Sigmoid colon (tissue), 7 donors: ENCODE data around the gene CGB2. TPM values are rescaled to one million over a fixed set of nuclear protein-coding genes. Genes with fewer than 3 reads are reported as not detected.
"Not testable (repeated sequence)": the region's sequence is repeated elsewhere in the genome, so short reads cannot be mapped to it uniquely, and the experiment has no call there.

Experiments used
- DNase-seq: peaks from one replicate; pipeline ENCODE4 v3.0.0-alpha.2; 2019
- H3K27ac ChIP-seq, 4 donors: fragments of 200-600 bp; sonication (generic); one replicate each; pipeline ENCODE4 v1.5.1; 2016 to 2019; ENCODE audit warnings: mild to moderate bottlenecking in 1 of 4
- H3K27me3 ChIP-seq, 3 donors: fragments of 200-600 bp; sonication (generic); one replicate each; pipeline ENCODE4 v1.5.1; 2019; ENCODE audit warnings: mild to moderate bottlenecking in 1 of 3
- H3K36me3 ChIP-seq, 4 donors: fragments of 200-600 bp; sonication (generic); one replicate each; pipeline ENCODE4 v1.5.1; 2016 to 2019
- H3K4me1 ChIP-seq, 4 donors: fragments of 200-600 bp; sonication (generic); one replicate each; pipeline ENCODE4 v1.5.1; 2017 to 2019
- H3K4me3 ChIP-seq, 4 donors: fragments of 200-600 bp; sonication (generic); one replicate each; pipeline ENCODE4 v1.5.1; 2017 to 2019; ENCODE audit warnings: mild to moderate bottlenecking in 2 of 4, moderate library complexity in 1 of 4
- H3K9me3 ChIP-seq, 4 donors: fragments of 200-600 bp in 3 of 4; sonication (generic) in 3 of 4; one replicate each; pipeline versions ENCODE4 v1.5.1 to v1.6.1; 2013 to 2019
- CTCF ChIP-seq, 4 experiments: fragments of 450-650 bp in 3 of 4; fragments of 200-600 bp in 1 of 4; IDR thresholded peaks; one replicate each; pipeline ENCODE4 v1.5.1; 2016 to 2019; ENCODE audit warnings: antibody characterized with exemption in 4 of 4, mild to moderate bottlenecking in 3 of 4, moderate library complexity in 2 of 4
- EP300 ChIP-seq, 4 donors: sonication (generic); formaldehyde crosslinking; IDR thresholded peaks; one replicate each; pipeline ENCODE4 v1.6.1; 2017; ENCODE audit warnings: antibody characterized with exemption in 4 of 4
- POLR2A ChIP-seq, 2 donors: fragments of 450-650 bp; IDR thresholded peaks; one replicate each; pipeline ENCODE4 v1.6.1; 2016; ENCODE audit warnings: antibody characterized with exemption in 2 of 2, mild to moderate bottlenecking in 2 of 2, moderate library complexity in 2 of 2
- POLR2AphosphoS5 ChIP-seq, 4 donors: sonication (generic); formaldehyde crosslinking; IDR thresholded peaks; one replicate each; pipeline ENCODE4 v1.6.1; 2017; ENCODE audit warnings: antibody characterized with exemption in 4 of 4
- WGBS, 2 donors: extraction: QIAGEN DNeasy Blood & Tissue Kit; methylation state at CpG; one replicate each; pipeline ENCODE4 v1.1.7; 2013; 5-methylcytosine and 5-hydroxymethylcytosine counted together
- intact Hi-C: fragments of 100-400 bp; cut with DNase I; formaldehyde crosslinking; loops from one replicate; pipeline ENCODE4 v1.15.1; 2023
- polyA plus RNA-seq, 3 donors: library from polyadenylated mRNA; stranded (reverse); fragments of 200-250 nt; gene quantifications; one replicate each; pipeline ENCODE4 v1.2.3, GENCODE V29; 2013
- total RNA-seq, 4 donors: library from RNA; depleted of rRNA; stranded (reverse); fragments of >200 nt; gene quantifications; one replicate each; pipeline ENCODE4 v1.1.0, GENCODE V29; 2016
- donor health status: healthy with polysubstance abuse.
- donor health status: Bipolar disorder and iron deficiency.
- donor health status: healthy.

The CGB2 gene
- total and polyA plus RNA-seq, 7 donors = 3.0 TPM; not detected in 6

GRCh38 chr19:49014870-49015255 is 16.8 kb upstream of the CGB2 start:
- no peak for DNase-seq
- Histone ChIP-seq H3K27ac (no peak overlapping the region), H3K36me3 (peaks cover 11 to 57% (median 14%) of the 10 kb centered on the region in 4 donors), H3K27me3 (peaks cover 8 to 30% (median 24%) of the 10 kb centered on the region in 3 donors), H3K4me3 (no peak overlapping the region), H3K4me1 (peaks cover 0 to 25% (median 24%) of the 10 kb centered on the region in 4 donors), H3K9me3 (no peaks in the 10 kb centered on the region)
- 92 to 96% methylated on average over 18 of the region's 18 CpGs for WGBS, 2 donors
- no peak for TF ChIP-seq EP300 (IDR thresholded peaks at IDR 0.05)
- no peak for TF ChIP-seq POLR2AphosphoS5 (IDR thresholded peaks at IDR 0.05)
- no peak for TF ChIP-seq CTCF (IDR thresholded peaks at IDR 0.05)
- no peak for TF ChIP-seq POLR2A (IDR thresholded peaks at IDR 0.05)
- intact Hi-C loops = no loop called here

- no peak for TF ChIP-seq EP300 (IDR thresholded peaks at IDR 0.05)
- TF ChIP-seq POLR2A (IDR thresholded peaks at IDR 0.05) = no peak
- TF ChIP-seq CTCF (IDR thresholded peaks at IDR 0.05) = no peak
- TF ChIP-seq POLR2AphosphoS5 (IDR thresholded peaks at IDR 0.05) = no peak
- H3K4me3 ChIP-seq = no peak overlapping the region
- H3K27ac ChIP-seq = no peak overlapping the region
- H3K9me3 ChIP-seq = no peaks in the 10 kb centered on the region
- intact Hi-C loops = no loop called here
- peaks cover under 1 to 44% (median 11%) of the 10 kb centered on the region in 4 donors for H3K36me3 ChIP-seq
- peaks cover 0 to 25% (median 24%) of the 10 kb centered on the region in 4 donors for H3K4me1 ChIP-seq
- DNase-seq = no peak
- 93 to 97% methylated on average over 26 to 28 of the region's 29 CpGs for WGBS, 2 donors
- H3K27me3 ChIP-seq = peaks cover 8 to 43% (median 31%) of the 10 kb centered on the region in 3 donors
These were observed 15.4 kb upstream of the CGB2 start for GRCh38 chr19:49016067-49016839.

GRCh38 chr19:49017041-49017665 is 14.5 kb upstream of the CGB2 start, which contains the start of gene LHB:
Gene LHB (minus strand): TSS chr19:49017091. CDS start chr19:49017081, 10 bp downstream.
- peaks cover 0 to 25% (median 24%) of the 10 kb centered on the region in 4 donors for H3K4me1 ChIP-seq
- TF ChIP-seq POLR2A (IDR thresholded peaks at IDR 0.05) (no peak), CTCF (IDR thresholded peaks at IDR 0.05) (no peak)

GRCh38 chr19:49017666-49018351 is 13.9 kb upstream of the CGB2 start:
- WGBS, 2 donors = 1% methylated on average over 62 of the region's 62 CpGs
- no peak for DNase-seq
- peaks cover 0 to 28% (median 0%) of the 10 kb centered on the region in 4 donors for H3K36me3 ChIP-seq
- peaks cover 8 to 50% (median 31%) of the 10 kb centered on the region in 3 donors for H3K27me3 ChIP-seq
- no peaks in the 10 kb centered on the region for H3K9me3 ChIP-seq
- H3K4me3 ChIP-seq = peak overlapping the region; percentile 14 to 50 (median 40)
- intact Hi-C loops = no loop called here
- TF ChIP-seq CTCF (IDR thresholded peaks at IDR 0.05) (peak in 2 of 4 experiments; percentile 10 to 45), POLR2AphosphoS5 (IDR thresholded peaks at IDR 0.05) (no peak), EP300 (IDR thresholded peaks at IDR 0.05) (no peak), POLR2A (IDR thresholded peaks at IDR 0.05) (no peak)
- peaks cover 0 to 25% (median 24%) of the 10 kb centered on the region in 4 donors for H3K4me1 ChIP-seq
- no peak overlapping the region for H3K27ac ChIP-seq

More at GRCh38 chr19:49017041-49017665, 14.5 kb upstream of the CGB2 start, which contains the start of gene LHB:
- WGBS, 2 donors = 63 to 74% methylated on average over 17 of the region's 17 CpGs
- peaks cover 8 to 44% (median 31%) of the 10 kb centered on the region in 3 donors for H3K27me3 ChIP-seq
- intact Hi-C loops = no loop called here
- no peak for DNase-seq
- no peak within 1 kb of the TSS for H3K27ac ChIP-seq
- peak within 1 kb of the TSS; percentile 14 to 50 (median 40) for H3K4me3 ChIP-seq
- H3K36me3 ChIP-seq = peaks cover 0 to 35% (median 2%) of the 10 kb centered on the region in 4 donors
- no peaks in the 10 kb centered on the region for H3K9me3 ChIP-seq

- H3K27ac ChIP-seq, H3K9me3 ChIP-seq, intact Hi-C loops, DNase-seq: not testable (repeated sequence)
- H3K27me3 ChIP-seq = peaks cover 8 to 50% (median 31%) of the 10 kb centered on the region in 3 donors
- H3K4me3 ChIP-seq = peak overlapping the region; percentile 14 to 50 (median 40)
- 1 to 6% methylated on average over 50 of the region's 50 CpGs for WGBS, 2 donors
- H3K36me3 ChIP-seq = peaks cover 0 to 26% (median 0%) of the 10 kb centered on the region in 4 donors
- H3K4me1 ChIP-seq = peaks cover 0 to 25% (median 24%) of the 10 kb centered on the region in 4 donors
These were observed 13.1 kb upstream of the CGB2 start for GRCh38 chr19:49018388-49019241.
